NT2/D1 (cell line): ENCODE data around the gene BCOR.

Source experiments
- DNase-seq: peaks from one replicate; pipeline ENCODE4 v3.0.0-alpha.2; 2011; ENCODE audit warnings: low read depth, low spot score
- H3K27me3 ChIP-seq: 2 replicates; pipeline ENCODE4 v1.6.0; 2011; ENCODE audit warnings: mild to moderate bottlenecking; ENCODE audit not compliant: insufficient read length, insufficient read depth
- H3K36me3 ChIP-seq: 2 replicates; pipeline ENCODE4 v1.6.1; 2011; ENCODE audit warnings: mild to moderate bottlenecking, low read length, mixed read lengths; ENCODE audit not compliant: insufficient read depth, insufficient read length
- H3K4me1 ChIP-seq: 2 replicates; pipeline ENCODE4 v1.5.1; 2011; ENCODE audit not compliant: insufficient read depth, insufficient read length
- H3K4me3 ChIP-seq: 2 replicates; pipeline ENCODE4 v1.5.1; 2011; ENCODE audit warnings: low read depth; ENCODE audit not compliant: insufficient read length
- H3K9ac ChIP-seq: 2 replicates; pipeline ENCODE4 v1.6.0; 2011; ENCODE audit warnings: low read depth; ENCODE audit not compliant: insufficient read length
- H3K9me3 ChIP-seq: 2 replicates; pipeline ENCODE4 v1.5.1; 2011; ENCODE audit warnings: mild to moderate bottlenecking, low read length; ENCODE audit not compliant: insufficient read depth
- SUZ12 ChIP-seq: IDR thresholded peaks from 2 replicates; pipeline ENCODE4 v1.6.1; 2011; ENCODE audit not compliant: insufficient read length, insufficient read depth; ENCODE audit errors: extremely low read depth
- YY1 ChIP-seq: IDR thresholded peaks from 2 replicates; pipeline ENCODE4 v1.6.1; 2011; ENCODE audit not compliant: insufficient read length, insufficient read depth
- ZNF274 ChIP-seq: IDR thresholded peaks from 2 replicates; pipeline ENCODE4 v1.6.1; 2011; ENCODE audit warnings: mild to moderate bottlenecking, low read depth, low read length

The BCOR gene

GRCh38 chrX:40100141-40100536, 2.4 kb upstream of the BCOR start:
- Histone ChIP-seq H3K9ac (peak overlapping the region; percentile 70), H3K36me3 (no peaks in the 10 kb centered on the region), H3K27me3 (peaks cover 47% of the 10 kb centered on the region), H3K4me1 (peaks cover 6% of the 10 kb centered on the region), H3K4me3 (no peak overlapping the region), H3K9me3 (no peaks in the 10 kb centered on the region)
- DNase-seq: no peak
- TF ChIP-seq SUZ12 (no peak), ZNF274 (no peak), YY1 (no peak)

GRCh38 chrX:40099055-40099958, 1.5 kb upstream of the BCOR start:
- Histone ChIP-seq H3K36me3 (no peaks in the 10 kb centered on the region), H3K27me3 (peaks cover 41% of the 10 kb centered on the region), H3K4me1 (peaks cover 6% of the 10 kb centered on the region), H3K4me3 (peak overlapping the region; percentile 42), H3K9me3 (no peaks in the 10 kb centered on the region), H3K9ac (peak overlapping the region; percentile 50)
- TF ChIP-seq SUZ12 (no peak), ZNF274 (no peak), YY1 (no peak)
- DNase-seq: no peak

GRCh38 chrX:40098264-40099054, 701 bp upstream of the BCOR start:
- H3K9me3 ChIP-seq: no peaks in the 10 kb centered on the region

GRCh38 chrX:40097141-40097503, 636 bp downstream of the BCOR start:
- no peak for DNase-seq
- H3K9ac ChIP-seq: peak overlapping the region; percentile 72

More at GRCh38 chrX:40098264-40099054, 701 bp upstream of the BCOR start:
- peaks cover 33% of the 10 kb centered on the region for H3K27me3 ChIP-seq
- H3K4me1 ChIP-seq: peaks cover 6% of the 10 kb centered on the region
- peak overlapping the region; percentile 50 for H3K9ac ChIP-seq
- no peaks in the 10 kb centered on the region for H3K36me3 ChIP-seq
- DNase-seq: no peak
- TF ChIP-seq YY1: no peak
- no peak for TF ChIP-seq SUZ12
- no peak for TF ChIP-seq ZNF274
- peak overlapping the region; percentile 42 for H3K4me3 ChIP-seq

GRCh38 chrX:40096395-40097091, 1.2 kb downstream of the BCOR start:
- Histone ChIP-seq H3K9me3 (no peaks in the 10 kb centered on the region), H3K4me3 (peak overlapping the region; percentile 78), H3K36me3 (no peaks in the 10 kb centered on the region), H3K4me1 (no peaks in the 10 kb centered on the region), H3K27me3 (peaks cover 13% of the 10 kb centered on the region), H3K9ac (peak overlapping the region; percentile 72)
- TF ChIP-seq SUZ12 (no peak), ZNF274 (no peak), YY1 (no peak)
- DNase-seq: no peak

More at GRCh38 chrX:40097141-40097503, 636 bp downstream of the BCOR start:
- Histone ChIP-seq H3K4me3 (peak overlapping the region; percentile 78), H3K36me3 (no peaks in the 10 kb centered on the region), H3K9me3 (no peaks in the 10 kb centered on the region), H3K4me1 (peaks cover 3% of the 10 kb centered on the region), H3K27me3 (peaks cover 19% of the 10 kb centered on the region)
- no peak for TF ChIP-seq SUZ12
- no peak for TF ChIP-seq ZNF274
- TF ChIP-seq YY1: no peak

GRCh38 chrX:40095583-40096394, 2.0 kb downstream of the BCOR start:
- Histone ChIP-seq H3K36me3 (no peaks in the 10 kb centered on the region), H3K4me1 (no peaks in the 10 kb centered on the region), H3K27me3 (peaks cover 10% of the 10 kb centered on the region), H3K4me3 (peak overlapping the region; percentile 78), H3K9ac (peak overlapping the region; percentile 72), H3K9me3 (no peaks in the 10 kb centered on the region)
- TF ChIP-seq SUZ12 (no peak), ZNF274 (no peak), YY1 (no peak)
- no peak for DNase-seq
